T-helper 22 cell (primary cell): Measurements from ENCODE around the gene OR2M2.

Source experiments
- DNase-seq: peaks from one replicate; pipeline ENCODE4 v3.0.0-alpha.2; 2020; ENCODE audit warnings: low read depth

Gene OR2M2

GRCh38 chr1:248174521-248174920, at the start of gene OR2M2:
Gene OR2M2 (plus strand): TSS chr1:248174821. CDS start chr1:248179986, 5,165 bp downstream.
- DNase-seq = no peak

- DNase-seq = no peak
Observed at GRCh38 chr1:248127653-248128052, 47.0 kb upstream of the OR2M2 start.

DNA sequence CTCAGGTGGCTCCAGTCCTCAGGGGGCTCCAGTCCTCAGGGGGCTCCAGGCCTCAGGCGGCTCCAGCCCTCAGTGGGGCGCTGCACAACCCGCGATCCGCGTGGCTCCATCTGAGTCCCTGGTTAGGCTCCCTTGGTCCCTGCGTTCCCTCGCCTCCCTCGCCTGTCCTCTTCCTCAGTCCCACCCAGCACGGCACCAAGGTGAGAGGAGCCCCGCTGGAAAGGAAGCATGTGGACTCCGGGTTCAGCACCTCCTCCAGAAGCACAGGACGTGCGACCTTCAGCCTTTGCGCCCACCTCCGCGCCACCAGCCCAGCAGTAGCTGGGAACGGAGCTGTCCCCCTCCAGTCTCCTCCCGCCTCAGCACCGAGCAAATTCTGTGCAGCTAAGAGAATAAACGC, 37.8 kb upstream of the OR2M2 start:
- no peak for DNase-seq

GRCh38 chr1:248140846-248141245, 33.8 kb upstream of the OR2M2 start:
- DNase-seq = no peak

DNA sequence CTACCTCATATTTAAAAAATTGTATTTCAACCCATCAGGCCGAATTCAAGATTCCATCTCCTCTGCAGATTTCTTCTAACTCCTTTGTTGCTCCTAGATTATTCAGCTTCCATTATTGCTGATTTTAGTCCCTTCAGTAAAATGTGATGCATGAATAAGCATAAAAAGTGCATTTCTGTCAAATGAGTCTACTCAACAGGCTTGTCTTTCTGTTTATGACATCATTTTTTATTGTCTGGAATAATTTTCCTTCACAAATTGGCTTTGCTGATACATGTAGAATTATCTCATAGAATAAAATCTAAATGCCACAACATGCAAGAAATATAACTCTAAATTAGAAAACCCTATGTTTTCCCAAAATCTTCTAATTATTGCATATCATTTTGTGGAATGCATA, 31.3 kb upstream of the OR2M2 start:
- no peak for DNase-seq

DNA sequence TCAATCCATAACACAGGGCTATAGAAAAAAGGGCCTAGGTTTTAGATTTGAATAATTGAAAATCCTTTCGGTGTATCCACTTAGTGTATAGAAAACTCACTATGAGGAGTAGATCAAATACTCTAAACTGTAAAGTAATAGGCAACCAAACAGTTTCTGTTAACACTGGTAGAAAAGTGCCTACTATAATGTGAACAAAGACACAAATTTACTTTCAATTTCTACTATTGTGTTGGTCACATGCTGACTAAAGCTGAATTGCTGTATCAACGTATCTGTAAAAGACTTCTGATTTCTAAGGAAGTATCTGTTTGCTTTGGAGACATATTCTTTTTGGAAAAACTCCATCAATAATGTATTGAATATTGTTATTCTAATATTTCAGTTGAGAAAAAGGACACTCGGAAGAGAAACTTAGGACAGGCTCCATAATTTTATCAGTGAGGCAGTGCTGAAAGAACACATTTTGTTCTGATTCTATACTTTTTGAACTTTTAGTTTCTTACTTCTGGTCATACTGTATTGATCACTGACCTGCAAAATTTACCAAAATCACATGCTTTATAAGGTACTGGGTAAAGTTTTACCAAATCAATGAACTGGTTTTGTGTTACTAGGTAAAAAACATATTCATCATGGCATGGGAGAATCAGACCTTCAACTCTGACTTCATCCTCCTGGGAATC, 30.0 kb upstream of the OR2M2 start, which contains the start of gene OR2M5:
Gene OR2M5, plus strand, starts transcription at position 636 of the 686 bp plus-strand sequence. Its CDS starts 0 bp downstream, at position 636.
- no peak for DNase-seq

DNA sequence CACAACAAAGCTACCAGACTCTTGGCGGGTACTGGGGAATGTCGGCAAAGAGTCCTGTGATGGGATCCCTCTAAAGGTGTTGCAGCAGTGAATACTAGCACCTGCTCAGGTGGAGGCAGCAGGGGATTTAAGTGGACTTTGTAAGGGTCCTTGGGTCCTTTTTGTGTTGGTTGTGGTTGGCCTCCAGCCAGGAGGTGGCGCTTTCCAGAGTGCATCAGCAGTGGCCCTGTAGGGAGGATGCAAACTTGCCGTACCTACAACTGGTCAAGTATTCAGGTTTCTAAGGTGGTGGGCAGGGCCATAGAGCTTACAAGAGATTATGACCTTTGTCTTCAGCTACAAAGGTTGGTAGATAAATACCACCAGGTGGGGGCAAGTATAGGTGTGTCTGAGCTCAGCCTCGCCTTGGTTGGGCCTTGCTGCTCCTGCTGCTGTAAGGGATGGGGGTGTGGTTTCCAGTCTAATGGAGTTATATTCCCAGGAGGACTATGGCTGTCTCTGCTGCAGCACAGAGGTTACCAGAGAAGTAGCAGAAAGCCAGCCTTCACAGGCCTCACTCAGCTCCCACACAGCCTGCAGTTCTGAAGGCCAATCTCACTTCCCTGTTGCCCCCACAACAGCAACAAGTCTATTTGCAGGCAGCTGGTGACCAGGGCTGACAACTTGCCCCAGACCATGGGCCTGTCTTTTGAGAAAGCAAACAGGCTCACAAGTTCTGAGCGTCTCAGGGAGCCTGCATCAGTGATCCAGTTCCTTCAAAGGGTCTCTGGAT, 22.4 kb upstream of the OR2M2 start:
- DNase-seq = no peak

DNA sequence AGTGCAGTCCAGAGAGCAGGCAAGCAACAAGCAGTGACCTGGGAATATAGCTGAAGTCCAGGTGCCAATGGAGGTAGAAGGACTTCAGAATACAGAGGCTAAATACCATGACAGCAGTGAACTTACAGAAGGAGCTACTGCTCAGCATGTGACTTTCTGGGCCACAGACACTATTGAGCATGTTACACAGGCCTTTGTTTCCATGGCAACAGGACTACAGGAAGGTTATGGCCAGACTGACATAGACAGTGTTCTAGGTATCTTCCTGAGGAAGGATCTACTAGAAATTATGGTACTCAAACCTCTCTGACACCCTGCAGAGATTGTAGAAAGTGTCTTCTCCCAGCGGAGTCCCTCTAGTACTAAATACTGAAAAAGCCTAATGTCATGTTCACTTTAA, 18.7 kb upstream of the OR2M2 start:
- DNase-seq = no peak

- DNase-seq = no peak
Observed at GRCh38 chr1:248158758-248159157, 15.9 kb upstream of the OR2M2 start.

- DNase-seq = no peak
Observed at GRCh38 chr1:248164031-248164430, 10.6 kb upstream of the OR2M2 start.

- no peak for DNase-seq
Observed at GRCh38 chr1:248165186-248165585, 9.4 kb upstream of the OR2M2 start.

GRCh38 chr1:248183996-248184395, 9.4 kb downstream of the OR2M2 start:
- DNase-seq = no peak

DNA sequence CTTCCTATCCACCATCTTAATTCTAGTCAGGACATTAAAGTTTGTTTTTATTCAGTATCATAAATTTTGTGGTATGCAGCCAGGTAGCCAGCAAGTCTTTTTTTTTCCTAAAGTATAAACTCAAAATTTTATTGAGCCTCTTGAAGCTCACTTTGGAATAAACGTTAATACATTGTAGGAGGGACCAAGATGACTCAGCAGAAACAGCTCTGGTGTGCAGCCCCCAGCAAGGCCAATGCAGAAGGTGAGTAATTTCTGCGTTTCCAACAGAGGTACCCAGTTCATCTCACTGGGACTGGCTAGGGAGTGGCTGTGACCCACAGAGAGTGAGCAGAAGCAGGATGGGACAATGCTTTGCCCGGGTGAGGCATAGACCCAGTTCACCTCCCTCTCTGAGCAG, 12.7 kb downstream of the OR2M2 start:
- DNase-seq = no peak

DNA sequence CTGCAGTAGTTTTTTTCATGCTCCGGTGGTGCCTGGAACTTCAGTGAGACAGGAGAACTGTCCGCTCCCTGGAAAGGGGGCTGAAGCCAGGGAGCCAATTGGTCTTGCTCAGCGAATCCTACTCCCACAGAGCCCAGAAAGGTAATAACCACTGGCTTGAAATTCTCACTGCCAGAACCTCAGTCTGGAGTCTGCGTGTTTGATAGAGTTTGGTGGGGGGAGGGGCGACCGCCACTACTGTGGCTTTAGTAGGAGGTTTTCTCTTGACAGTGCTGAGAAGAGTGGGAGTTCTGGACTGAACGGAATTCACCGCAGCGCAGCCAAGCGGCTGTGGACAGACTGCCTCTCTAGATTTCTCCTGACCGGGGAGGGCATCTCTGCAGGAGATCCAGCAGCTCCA, 14.4 kb downstream of the OR2M2 start:
- DNase-seq = no peak

DNA sequence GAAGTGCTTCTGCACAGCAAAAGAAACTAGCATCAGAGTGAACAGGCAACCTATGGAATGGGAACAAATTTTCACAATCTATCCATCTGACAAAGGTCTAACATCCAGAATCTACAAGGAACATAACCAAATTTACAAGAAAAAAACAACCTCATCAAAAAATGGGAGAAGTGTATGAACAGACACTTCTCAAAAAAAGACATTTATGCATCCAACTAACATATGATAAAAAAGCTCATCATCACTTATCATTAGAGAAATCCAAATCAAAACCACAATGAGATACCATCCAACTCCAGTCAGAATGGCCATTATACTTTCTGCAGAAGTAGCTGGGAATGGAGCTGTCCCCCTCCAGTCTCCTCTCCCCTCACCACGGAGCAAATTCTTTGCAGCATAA, 19.5 kb downstream of the OR2M2 start:
- DNase-seq = no peak

DNA sequence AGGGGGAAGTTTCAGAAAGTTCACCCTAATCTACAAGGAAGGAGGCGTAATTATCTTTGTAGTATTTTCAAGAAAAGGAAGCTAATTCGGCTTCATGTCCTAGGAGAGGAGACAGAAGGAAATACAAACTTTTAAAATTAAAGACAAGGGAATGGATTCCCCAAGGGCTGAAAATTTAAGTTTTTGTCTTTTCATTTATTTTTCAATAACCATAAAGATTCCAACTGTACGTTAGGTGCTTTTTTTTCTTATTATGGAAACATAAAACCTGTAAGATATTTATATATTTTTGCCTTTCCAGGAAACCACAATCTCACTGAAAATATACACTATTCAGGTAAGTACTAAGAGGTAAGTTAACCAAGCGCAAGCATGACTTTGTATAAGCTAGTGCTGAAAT, 22.3 kb downstream of the OR2M2 start, which contains the start of gene OR2M3:
Gene OR2M3, plus strand, starts transcription at position 301 of the 400 bp plus-strand sequence. CDS start 5,803 bp downstream, outside the sequence.
- DNase-seq = no peak

DNA sequence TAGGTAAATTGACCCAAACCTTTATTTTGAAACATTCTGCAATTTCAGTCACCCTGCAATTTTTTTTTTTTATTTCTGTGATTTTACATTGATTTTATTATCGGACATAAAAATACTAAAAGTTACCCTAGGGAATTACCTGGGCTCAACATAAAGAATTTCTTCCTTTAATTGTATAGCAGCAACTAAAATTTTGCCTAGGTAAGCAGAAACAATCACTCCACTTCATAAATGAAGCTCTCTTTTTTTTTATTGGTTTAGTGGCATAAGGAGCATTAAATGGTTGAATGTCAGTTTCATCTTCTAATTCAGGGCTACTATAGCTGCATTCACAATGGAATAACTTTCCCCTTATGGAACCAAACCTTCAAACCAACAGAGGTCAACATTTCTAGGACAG, 41.3 kb downstream of the OR2M2 start:
- DNase-seq = no peak

DNA sequence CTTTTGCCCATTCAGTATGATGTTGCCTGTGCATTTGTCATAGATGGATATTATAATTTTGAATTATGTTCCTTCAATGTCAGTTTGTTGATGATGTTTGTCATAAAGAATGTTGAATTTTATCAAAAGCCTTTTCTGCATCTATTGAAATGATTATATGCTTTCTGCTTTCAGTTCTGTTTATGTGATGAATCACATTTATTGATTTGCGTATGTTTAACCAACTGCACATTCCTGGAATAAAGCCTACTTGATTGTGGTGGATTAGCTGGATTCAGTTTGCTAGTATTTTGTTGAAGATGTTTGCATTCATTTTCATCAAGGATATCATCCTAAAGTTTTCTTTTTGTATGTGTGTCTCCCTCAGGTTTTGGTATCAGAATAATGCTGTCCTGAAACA, 50.9 kb downstream of the OR2M2 start:
- DNase-seq = no peak

GRCh38 chr1:248229360-248229908, 54.8 kb downstream of the OR2M2 start:
- no peak for DNase-seq
